Vagina (tissue), 2 donors: ENCODE results near the gene CCDC27.

Source experiments
- POLR2A ChIP-seq, 2 donors: fragments of 450-650 bp; IDR thresholded peaks; one replicate each; pipeline ENCODE4 v1.6.1; 2017; ENCODE audit warnings: antibody characterized with exemption in 2 of 2, mild to moderate bottlenecking in 2 of 2, moderate library complexity in 2 of 2
- POLR2AphosphoS5 ChIP-seq, 2 donors: sonication (generic); formaldehyde crosslinking; IDR thresholded peaks; one replicate each; pipeline ENCODE4 v1.9.0; 2017; ENCODE audit warnings: antibody characterized with exemption in 2 of 2, mild to moderate bottlenecking in 2 of 2, low read depth in 1 of 2; ENCODE audit not compliant: insufficient read depth in 1 of 2
- TF ChIP-seq, protein P1 (sequence below), 3 experiments: fragments of 450-650 bp in 2 of 3; fragments of 200-600 bp in 1 of 3; sonication (generic) in 1 of 3; IDR thresholded peaks; one replicate each; pipeline ENCODE4 v1.5.1; 2017 to 2019; ENCODE audit warnings: antibody characterized with exemption in 3 of 3, mild to moderate bottlenecking in 2 of 3, moderate library complexity in 2 of 3

GRCh38 chr1:3790952-3791351, 38.7 kb downstream of the CCDC27 start:
- TF ChIP-seq, protein P1, sequence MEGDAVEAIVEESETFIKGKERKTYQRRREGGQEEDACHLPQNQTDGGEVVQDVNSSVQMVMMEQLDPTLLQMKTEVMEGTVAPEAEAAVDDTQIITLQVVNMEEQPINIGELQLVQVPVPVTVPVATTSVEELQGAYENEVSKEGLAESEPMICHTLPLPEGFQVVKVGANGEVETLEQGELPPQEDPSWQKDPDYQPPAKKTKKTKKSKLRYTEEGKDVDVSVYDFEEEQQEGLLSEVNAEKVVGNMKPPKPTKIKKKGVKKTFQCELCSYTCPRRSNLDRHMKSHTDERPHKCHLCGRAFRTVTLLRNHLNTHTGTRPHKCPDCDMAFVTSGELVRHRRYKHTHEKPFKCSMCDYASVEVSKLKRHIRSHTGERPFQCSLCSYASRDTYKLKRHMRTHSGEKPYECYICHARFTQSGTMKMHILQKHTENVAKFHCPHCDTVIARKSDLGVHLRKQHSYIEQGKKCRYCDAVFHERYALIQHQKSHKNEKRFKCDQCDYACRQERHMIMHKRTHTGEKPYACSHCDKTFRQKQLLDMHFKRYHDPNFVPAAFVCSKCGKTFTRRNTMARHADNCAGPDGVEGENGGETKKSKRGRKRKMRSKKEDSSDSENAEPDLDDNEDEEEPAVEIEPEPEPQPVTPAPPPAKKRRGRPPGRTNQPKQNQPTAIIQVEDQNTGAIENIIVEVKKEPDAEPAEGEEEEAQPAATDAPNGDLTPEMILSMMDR (IDR thresholded peaks at IDR 0.05), result no peak
- no peak for TF ChIP-seq POLR2A (IDR thresholded peaks at IDR 0.05)
- TF ChIP-seq POLR2AphosphoS5 (IDR thresholded peaks at IDR 0.05; ENCODE audit: insufficient read depth in 1 of 2, low read depth in 1 of 2), result no peak
